Cardiac muscle cell (in vitro differentiated cells and primary cell): ENCODE data around the gene ITGA2B. TPM values are rescaled to one million over a fixed set of nuclear protein-coding genes. Genes with fewer than 3 reads are reported as not detected.

Source experiments
- DNase-seq, 2 donors: peaks; one replicate each; pipeline versions ENCODE4 v3.0.0 to v3.0.0-alpha.2; 2010 to 2017; ENCODE audit warnings: low read depth in 1 of 2, low spot score in 1 of 2
- H3K27ac ChIP-seq: fragments of 200-600 bp; sonication (generic); 2 replicates; pipeline ENCODE4 v1.5.1; 2016
- H3K27me3 ChIP-seq: fragments of 200-600 bp; sonication (generic); 2 replicates; pipeline ENCODE4 v1.6.0; 2016; ENCODE audit warnings: control low read depth
- H3K36me3 ChIP-seq: fragments of 200-600 bp; sonication (generic); 2 replicates; pipeline ENCODE4 v1.5.1; 2016; ENCODE audit warnings: control low read depth
- H3K4me1 ChIP-seq: fragments of 200-600 bp; sonication (generic); 2 replicates; pipeline ENCODE4 v1.8.1; 2017; ENCODE audit warnings: low read depth, mild to moderate bottlenecking, mixed run types
- H3K4me3 ChIP-seq: fragments of 200-600 bp; sonication (generic); 2 replicates; pipeline ENCODE4 v1.5.1; 2016; ENCODE audit warnings: mild to moderate bottlenecking
- H3K9me3 ChIP-seq: fragments of 200-600 bp; sonication (generic); 2 replicates; pipeline ENCODE4 v1.5.1; 2017; ENCODE audit warnings: low read depth, mild to moderate bottlenecking, control low read depth
- polyA plus RNA-seq: library from polyadenylated mRNA; unstranded; fragments of >200 nt; fragmentation: Nextera tagmentation; extraction: Ambion mirVana; gene quantifications from 2 replicates; pipeline ENCODE4 v1.2.1, GENCODE V29; 2016
- total RNA-seq: library from RNA; depleted of rRNA; stranded (reverse); fragments of >200 nt; gene quantifications from 2 replicates; pipeline ENCODE4 v1.2.3, GENCODE V29; 2016
- TF ChIP-seq, protein P1 (sequence below): IDR thresholded peaks from 2 replicates; pipeline ENCODE4 v1.5.1; 2012; ENCODE audit warnings: low read depth, mild to moderate bottlenecking, low read length

ITGA2B gene
- total and polyA plus RNA-seq, 2 experiments from 2014 or later: 0.56 to 11.0 TPM

GRCh38 chr17:44408786-44409185, 19.3 kb upstream of the ITGA2B start:
- no peaks in the 10 kb centered on the region for H3K27me3 ChIP-seq
- no peak overlapping the region for H3K4me3 ChIP-seq
- no peak overlapping the region for H3K27ac ChIP-seq
- TF ChIP-seq, protein P1, sequence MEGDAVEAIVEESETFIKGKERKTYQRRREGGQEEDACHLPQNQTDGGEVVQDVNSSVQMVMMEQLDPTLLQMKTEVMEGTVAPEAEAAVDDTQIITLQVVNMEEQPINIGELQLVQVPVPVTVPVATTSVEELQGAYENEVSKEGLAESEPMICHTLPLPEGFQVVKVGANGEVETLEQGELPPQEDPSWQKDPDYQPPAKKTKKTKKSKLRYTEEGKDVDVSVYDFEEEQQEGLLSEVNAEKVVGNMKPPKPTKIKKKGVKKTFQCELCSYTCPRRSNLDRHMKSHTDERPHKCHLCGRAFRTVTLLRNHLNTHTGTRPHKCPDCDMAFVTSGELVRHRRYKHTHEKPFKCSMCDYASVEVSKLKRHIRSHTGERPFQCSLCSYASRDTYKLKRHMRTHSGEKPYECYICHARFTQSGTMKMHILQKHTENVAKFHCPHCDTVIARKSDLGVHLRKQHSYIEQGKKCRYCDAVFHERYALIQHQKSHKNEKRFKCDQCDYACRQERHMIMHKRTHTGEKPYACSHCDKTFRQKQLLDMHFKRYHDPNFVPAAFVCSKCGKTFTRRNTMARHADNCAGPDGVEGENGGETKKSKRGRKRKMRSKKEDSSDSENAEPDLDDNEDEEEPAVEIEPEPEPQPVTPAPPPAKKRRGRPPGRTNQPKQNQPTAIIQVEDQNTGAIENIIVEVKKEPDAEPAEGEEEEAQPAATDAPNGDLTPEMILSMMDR: no peak
- no peak for DNase-seq
- H3K36me3 ChIP-seq: no peaks in the 10 kb centered on the region
- no peaks in the 10 kb centered on the region for H3K4me1 ChIP-seq
- no peaks in the 10 kb centered on the region for H3K9me3 ChIP-seq

GRCh38 chr17:44402564-44403172, 13.2 kb upstream of the ITGA2B start:
- H3K9me3 ChIP-seq: no peaks in the 10 kb centered on the region
- H3K27me3 ChIP-seq: no peaks in the 10 kb centered on the region
- no peaks in the 10 kb centered on the region for H3K4me1 ChIP-seq
- H3K36me3 ChIP-seq: peaks cover 18% of the 10 kb centered on the region
- no peak overlapping the region for H3K4me3 ChIP-seq
- TF ChIP-seq, protein P1: no peak
- H3K27ac ChIP-seq: no peak overlapping the region
- no peak for DNase-seq

DNA sequence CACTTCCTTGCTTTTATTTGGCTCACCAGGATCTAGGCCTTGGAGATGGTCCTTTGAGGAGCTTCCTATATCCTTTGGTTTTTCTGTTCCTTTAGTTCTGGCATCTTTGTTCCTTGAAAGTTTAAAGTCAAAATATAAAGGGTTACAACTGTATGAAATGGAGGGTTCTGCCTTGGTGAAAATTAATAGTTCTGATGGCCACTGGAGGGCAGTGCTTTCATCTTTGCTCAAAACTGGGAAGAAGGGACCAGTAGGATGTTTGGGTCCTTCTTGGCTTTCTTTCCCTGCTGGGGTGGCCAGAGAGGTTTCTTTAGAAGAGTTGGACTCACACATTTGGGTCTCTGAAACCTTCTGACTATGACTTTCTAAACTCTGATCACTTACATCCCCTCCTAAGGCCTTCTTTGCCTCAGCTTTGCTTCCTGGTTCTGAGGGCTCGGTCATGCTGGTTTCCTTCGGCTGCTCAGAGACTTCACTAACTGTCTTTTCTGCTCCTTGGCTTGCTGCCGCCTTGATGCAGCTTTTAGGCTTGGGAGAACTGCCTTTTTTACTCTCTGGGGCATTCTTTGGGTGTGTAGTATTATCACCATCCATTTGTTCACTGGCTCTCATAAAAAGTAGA, 10.9 kb upstream of the ITGA2B start:
- TF ChIP-seq, protein P1: peak; percentile 53
- H3K36me3 ChIP-seq: peaks cover 21% of the 10 kb centered on the region
- peak; percentile 22 to 47 for DNase-seq

DNA sequence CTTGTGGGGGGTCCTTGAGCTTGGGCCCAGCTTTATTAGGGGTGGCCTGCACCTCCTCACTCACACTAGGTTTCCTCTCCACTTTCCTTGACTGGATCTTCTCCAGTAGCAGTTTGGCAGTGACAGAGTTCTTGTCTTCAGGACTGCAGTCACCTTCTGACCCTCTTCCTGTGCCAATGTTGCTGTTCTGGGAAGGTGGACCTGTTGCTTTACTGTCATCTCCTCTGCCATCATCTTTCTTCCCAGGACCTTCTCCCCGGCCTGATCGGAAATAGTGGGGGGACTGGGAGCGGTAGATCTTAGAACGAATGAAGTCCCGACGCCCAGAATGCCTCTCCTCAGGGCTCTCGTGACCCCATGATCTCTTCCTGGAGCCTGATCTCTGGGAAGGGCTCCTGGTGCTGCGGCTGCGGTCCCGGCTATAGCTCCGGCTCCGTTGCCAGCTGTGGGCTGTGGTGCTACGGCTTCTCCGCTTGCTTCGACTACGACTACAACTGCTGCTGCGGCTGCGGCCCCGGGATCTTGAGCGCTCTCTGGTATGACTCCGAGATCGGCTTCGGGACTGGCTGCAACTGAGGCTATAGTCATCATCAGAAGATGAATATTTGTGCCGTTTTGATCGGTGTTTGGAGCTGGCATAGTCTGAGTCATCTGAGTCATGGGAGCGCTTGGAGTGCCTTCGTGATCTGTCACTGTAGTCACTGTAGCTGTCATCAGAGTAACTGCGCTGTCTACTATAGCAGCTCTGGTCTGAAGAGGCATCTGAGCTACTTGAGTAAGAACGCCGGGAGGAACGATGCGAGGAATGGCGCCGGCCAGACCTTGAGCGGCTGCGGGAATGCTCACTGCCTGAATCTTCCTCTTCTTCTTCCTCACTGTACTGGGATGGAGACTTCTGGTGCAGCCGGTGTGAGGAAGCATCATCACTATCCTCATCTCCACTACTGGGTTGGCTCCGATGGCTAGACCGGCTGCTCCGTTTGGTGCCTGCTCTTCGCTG, 9.5 kb upstream of the ITGA2B start:
- Histone ChIP-seq H3K4me3 (no peak overlapping the region), H3K27ac (no peak overlapping the region), H3K4me1 (no peaks in the 10 kb centered on the region), H3K36me3 (peaks cover 21% of the 10 kb centered on the region), H3K27me3 (no peaks in the 10 kb centered on the region), H3K9me3 (no peaks in the 10 kb centered on the region)
- DNase-seq: no peak
- TF ChIP-seq, protein P1: no peak

More for the DNA sequence above, 10.9 kb upstream of the ITGA2B start:
- no peaks in the 10 kb centered on the region for H3K4me1 ChIP-seq
- H3K27ac ChIP-seq: no peak overlapping the region
- H3K9me3 ChIP-seq: no peaks in the 10 kb centered on the region
- no peak overlapping the region for H3K4me3 ChIP-seq
- H3K27me3 ChIP-seq: no peaks in the 10 kb centered on the region
